Measurements from ENCODE around the gene ATP9B. TPM values are rescaled to one million over a fixed set of nuclear protein-coding genes. Genes with fewer than 3 reads are reported as not detected.
A peak's percentile ranks its signal among the peaks of the same experiment; 100 is the strongest.

Gene ATP9B
- total RNA-seq, 1 donor from 2014 or later: 15.8 TPM

DNA sequence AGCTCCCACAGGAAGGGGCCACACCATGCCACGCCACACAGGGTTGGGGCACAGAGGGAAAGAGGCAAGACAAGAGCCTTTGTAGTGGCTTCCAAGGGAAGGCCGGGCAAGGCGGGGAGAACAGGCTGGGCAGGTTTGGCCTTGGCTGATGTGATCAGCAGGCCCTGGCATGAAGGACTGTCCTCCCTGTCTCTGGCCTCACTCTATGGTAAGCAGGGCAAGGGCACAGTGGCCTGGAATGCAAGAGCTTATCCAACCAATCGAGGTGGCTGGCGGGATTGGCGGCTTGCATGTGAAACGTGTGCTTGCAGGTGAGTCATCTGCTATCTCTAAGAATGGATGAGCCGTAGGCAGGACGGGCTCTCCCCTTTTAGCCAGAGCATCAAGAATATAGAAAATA is 6.4 kb upstream of the ATP9B start:
- Mint-ChIP-seq H3K4me3 (ENCODE audit: unreplicated experiment) (no peak overlapping the region), H3K9me3 (ENCODE audit: low read depth) (peaks cover 20% of the 10 kb centered on the region), H3K27me3 (ENCODE audit: low read depth) (peaks cover 8% of the 10 kb centered on the region), H3K27ac (ENCODE audit: unreplicated experiment) (no peak overlapping the region), H3K4me1 (ENCODE audit: low read depth) (no peaks in the 10 kb centered on the region), H3K36me3 (ENCODE audit: low read depth) (no peaks in the 10 kb centered on the region)
- DNase-seq (ENCODE audit: low spot score): no peak
- TF ChIP-seq, protein P1, sequence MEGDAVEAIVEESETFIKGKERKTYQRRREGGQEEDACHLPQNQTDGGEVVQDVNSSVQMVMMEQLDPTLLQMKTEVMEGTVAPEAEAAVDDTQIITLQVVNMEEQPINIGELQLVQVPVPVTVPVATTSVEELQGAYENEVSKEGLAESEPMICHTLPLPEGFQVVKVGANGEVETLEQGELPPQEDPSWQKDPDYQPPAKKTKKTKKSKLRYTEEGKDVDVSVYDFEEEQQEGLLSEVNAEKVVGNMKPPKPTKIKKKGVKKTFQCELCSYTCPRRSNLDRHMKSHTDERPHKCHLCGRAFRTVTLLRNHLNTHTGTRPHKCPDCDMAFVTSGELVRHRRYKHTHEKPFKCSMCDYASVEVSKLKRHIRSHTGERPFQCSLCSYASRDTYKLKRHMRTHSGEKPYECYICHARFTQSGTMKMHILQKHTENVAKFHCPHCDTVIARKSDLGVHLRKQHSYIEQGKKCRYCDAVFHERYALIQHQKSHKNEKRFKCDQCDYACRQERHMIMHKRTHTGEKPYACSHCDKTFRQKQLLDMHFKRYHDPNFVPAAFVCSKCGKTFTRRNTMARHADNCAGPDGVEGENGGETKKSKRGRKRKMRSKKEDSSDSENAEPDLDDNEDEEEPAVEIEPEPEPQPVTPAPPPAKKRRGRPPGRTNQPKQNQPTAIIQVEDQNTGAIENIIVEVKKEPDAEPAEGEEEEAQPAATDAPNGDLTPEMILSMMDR (IDR thresholded peaks at IDR 0.05): no peak

DNA sequence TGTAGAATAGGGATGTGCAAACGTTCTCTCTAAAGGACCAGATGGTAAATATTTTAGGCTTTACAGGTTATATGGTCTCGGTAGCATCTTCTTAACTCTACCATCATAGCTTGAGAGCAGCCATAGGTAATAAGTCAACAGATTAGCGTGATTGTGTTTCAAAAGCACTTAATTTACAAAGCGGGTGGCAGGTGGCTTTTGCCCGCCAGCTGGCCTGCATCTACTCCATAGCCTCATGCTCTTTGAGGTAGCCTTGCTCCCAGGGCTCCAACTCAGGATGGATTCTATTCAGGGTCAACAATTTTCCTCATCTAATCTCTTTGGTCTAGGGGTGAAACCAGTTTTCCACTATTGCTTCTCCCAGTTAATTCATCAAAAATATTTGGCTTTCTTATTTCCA is 5.0 kb upstream of the ATP9B start:
- Mint-ChIP-seq H3K27me3 (ENCODE audit: low read depth) (peaks cover 7% of the 10 kb centered on the region), H3K4me3 (ENCODE audit: unreplicated experiment) (no peak overlapping the region), H3K9me3 (ENCODE audit: low read depth) (peaks cover 20% of the 10 kb centered on the region), H3K4me1 (ENCODE audit: low read depth) (no peaks in the 10 kb centered on the region), H3K36me3 (ENCODE audit: low read depth) (no peaks in the 10 kb centered on the region), H3K27ac (ENCODE audit: unreplicated experiment) (no peak overlapping the region)
- DNase-seq (ENCODE audit: low spot score): no peak
- TF ChIP-seq, protein P1 (IDR thresholded peaks at IDR 0.05): no peak

DNA sequence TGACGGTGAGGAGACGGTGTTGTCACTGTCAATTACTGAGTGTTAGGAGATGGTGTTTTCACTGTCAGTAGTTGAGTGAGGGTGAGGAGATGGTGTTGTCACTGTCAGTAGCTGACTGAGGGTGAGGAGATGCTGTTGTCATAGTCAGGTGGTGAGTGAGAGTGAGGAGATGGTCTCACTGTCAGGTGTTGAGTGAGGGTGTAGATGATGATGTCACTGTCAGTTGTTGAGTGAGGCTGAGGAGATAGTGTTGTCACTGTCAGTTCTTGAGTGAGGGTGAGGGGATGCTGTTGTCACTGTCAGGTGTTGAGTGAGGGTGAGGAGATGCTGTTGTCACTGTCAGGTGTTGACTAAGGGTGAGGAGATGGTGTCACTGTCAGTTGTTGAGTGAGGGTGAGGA is 3.4 kb upstream of the ATP9B start:
- peaks cover 7% of the 10 kb centered on the region for H3K4me1 Mint-ChIP-seq (ENCODE audit: low read depth)
- DNase-seq (ENCODE audit: low spot score): no peak
- H3K9me3 Mint-ChIP-seq (ENCODE audit: low read depth): peaks cover 20% of the 10 kb centered on the region
- H3K36me3 Mint-ChIP-seq (ENCODE audit: low read depth): no peaks in the 10 kb centered on the region
- H3K27me3 Mint-ChIP-seq (ENCODE audit: low read depth): peaks cover 6% of the 10 kb centered on the region
- TF ChIP-seq, protein P1 (IDR thresholded peaks at IDR 0.05): no peak
- H3K4me3 Mint-ChIP-seq (ENCODE audit: unreplicated experiment): no peak overlapping the region
- H3K27ac Mint-ChIP-seq (ENCODE audit: unreplicated experiment): no peak overlapping the region

DNA sequence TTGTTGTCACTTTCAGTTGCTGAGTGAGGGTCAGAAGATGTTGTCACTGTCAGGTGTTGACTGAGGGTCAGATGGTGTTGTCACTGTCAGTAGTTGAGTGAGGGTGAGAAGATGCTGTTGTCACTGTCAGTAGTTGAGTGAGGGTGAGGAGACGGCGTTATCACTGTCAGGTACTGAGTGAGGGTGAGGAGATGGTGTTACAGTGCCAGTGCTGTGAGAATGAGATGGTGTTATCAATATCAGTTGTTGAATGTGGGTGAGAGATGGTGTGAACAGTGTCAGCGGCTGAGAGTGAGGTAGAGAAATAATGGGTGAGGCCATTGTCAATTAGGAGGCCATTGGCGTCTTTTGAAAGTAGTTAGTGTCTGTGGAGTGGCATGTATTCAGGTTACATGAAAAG is 1.6 kb upstream of the ATP9B start:
- Mint-ChIP-seq H3K27ac (ENCODE audit: unreplicated experiment) (peak overlapping the region; percentile 1), H3K9me3 (ENCODE audit: low read depth) (peaks cover 20% of the 10 kb centered on the region), H3K36me3 (ENCODE audit: low read depth) (no peaks in the 10 kb centered on the region), H3K27me3 (ENCODE audit: low read depth) (peaks cover 2% of the 10 kb centered on the region), H3K4me1 (ENCODE audit: low read depth) (peaks cover 16% of the 10 kb centered on the region), H3K4me3 (ENCODE audit: unreplicated experiment) (peak overlapping the region; percentile 67)
- TF ChIP-seq, protein P1 (IDR thresholded peaks at IDR 0.05): no peak
- no peak for DNase-seq (ENCODE audit: low spot score)

DNA sequence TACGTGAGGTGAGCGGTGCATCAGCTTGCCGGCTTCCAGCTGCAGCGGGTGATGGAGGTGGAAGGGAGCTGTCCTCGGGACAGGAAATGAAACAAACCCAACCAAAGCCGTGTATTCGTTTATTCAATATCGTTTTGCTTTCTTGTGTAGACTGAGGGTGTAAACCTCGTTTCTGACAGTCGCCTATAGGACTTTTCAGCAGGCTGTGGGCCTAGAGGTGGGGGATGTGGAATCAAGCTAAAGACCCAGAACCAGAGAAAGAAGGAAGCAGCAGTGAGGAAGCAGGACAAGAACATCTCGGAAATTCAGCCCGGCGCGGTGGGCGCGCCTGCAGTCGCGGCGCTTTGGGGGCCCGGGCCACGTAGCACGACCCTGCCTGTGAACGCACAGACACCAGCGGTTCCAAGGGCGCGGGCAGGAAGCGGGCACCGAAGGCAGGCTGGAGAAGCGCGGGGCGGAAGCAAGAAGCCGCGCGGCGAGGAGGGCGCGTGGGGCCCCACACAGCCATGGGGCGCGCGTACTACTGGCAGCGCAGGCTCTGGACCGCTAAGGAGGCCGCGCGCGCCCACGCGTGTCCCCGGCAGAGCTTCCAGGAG is 755 bp upstream of the ATP9B start:
- Mint-ChIP-seq H3K27me3 (ENCODE audit: low read depth) (peaks cover 2% of the 10 kb centered on the region), H3K4me1 (ENCODE audit: low read depth) (peaks cover 16% of the 10 kb centered on the region), H3K9me3 (ENCODE audit: low read depth) (peaks cover 20% of the 10 kb centered on the region), H3K4me3 (ENCODE audit: unreplicated experiment) (peak overlapping the region; percentile 67), H3K36me3 (ENCODE audit: low read depth) (no peaks in the 10 kb centered on the region), H3K27ac (ENCODE audit: unreplicated experiment) (peak overlapping the region; percentile 91)
- DNase-seq (ENCODE audit: low spot score): no peak
- TF ChIP-seq, protein P1 (IDR thresholded peaks at IDR 0.05): no peak

All from chondrocyte (in vitro differentiated cells).